ENCODE measurements around the gene PGAM2. TPM values are rescaled to one million over a fixed set of nuclear protein-coding genes. Genes with fewer than 3 reads are reported as not detected.

The PGAM2 gene
- total and polyA plus RNA-seq, 2 experiments from 2014 or later = 148 to 165 TPM

GRCh38 chr7:44101303-44101965 is 36.1 kb upstream of the PGAM2 start:
- Histone ChIP-seq H3K4me1 (ENCODE audit: low read depth) (no peaks in the 10 kb centered on the region), H3K27me3 (no peaks in the 10 kb centered on the region), H3K9me3 (ENCODE audit: low read depth) (no peaks in the 10 kb centered on the region), H3K36me3 (no peaks in the 10 kb centered on the region), H3K4me3 (no peak overlapping the region), H3K27ac (no peak overlapping the region)
- no peak for DNase-seq (ENCODE audit: low read depth in 1 of 2, low spot score in 1 of 2)
- TF ChIP-seq CTCF (IDR thresholded peaks at IDR 0.05; ENCODE audit: low read depth, low read length) = no peak

GRCh38 chr7:44100458-44101302 is 35.3 kb upstream of the PGAM2 start:
- H3K27me3 ChIP-seq = no peaks in the 10 kb centered on the region
- no peaks in the 10 kb centered on the region for H3K36me3 ChIP-seq
- no peaks in the 10 kb centered on the region for H3K9me3 ChIP-seq (ENCODE audit: low read depth)
- H3K4me1 ChIP-seq (ENCODE audit: low read depth) = no peaks in the 10 kb centered on the region
- no peak for TF ChIP-seq CTCF (IDR thresholded peaks at IDR 0.05; ENCODE audit: low read depth, low read length)
- peak in 1 of 2 donors; percentile 85 for DNase-seq (ENCODE audit: low read depth in 1 of 2, low spot score in 1 of 2)
- no peak overlapping the region for H3K4me3 ChIP-seq
- peak overlapping the region; percentile 37 for H3K27ac ChIP-seq

GRCh38 chr7:44099669-44100068 is 34.3 kb upstream of the PGAM2 start:
- no peaks in the 10 kb centered on the region for H3K36me3 ChIP-seq
- H3K27ac ChIP-seq = no peak overlapping the region
- no peaks in the 10 kb centered on the region for H3K27me3 ChIP-seq
- no peak overlapping the region for H3K4me3 ChIP-seq
- no peak for TF ChIP-seq CTCF (IDR thresholded peaks at IDR 0.05; ENCODE audit: low read depth, low read length)
- peaks cover 2% of the 10 kb centered on the region for H3K4me1 ChIP-seq (ENCODE audit: low read depth)
- H3K9me3 ChIP-seq (ENCODE audit: low read depth) = no peaks in the 10 kb centered on the region
- no peak for DNase-seq (ENCODE audit: low read depth in 1 of 2, low spot score in 1 of 2)

- Histone ChIP-seq H3K27ac (no peak overlapping the region), H3K4me3 (no peak overlapping the region), H3K4me1 (ENCODE audit: low read depth) (peaks cover 2% of the 10 kb centered on the region), H3K36me3 (no peaks in the 10 kb centered on the region), H3K9me3 (ENCODE audit: low read depth) (no peaks in the 10 kb centered on the region), H3K27me3 (no peaks in the 10 kb centered on the region)
- DNase-seq (ENCODE audit: low read depth in 1 of 2, low spot score in 1 of 2) = no peak
- TF ChIP-seq CTCF (IDR thresholded peaks at IDR 0.05; ENCODE audit: low read depth, low read length) = no peak
These were observed 33.0 kb upstream of the PGAM2 start for GRCh38 chr7:44098092-44099068.

All from cardiac muscle cell (in vitro differentiated cells and primary cell).